Measurements from ENCODE around the gene COX10.
"Not testable (repeated sequence)": the region's sequence is repeated elsewhere in the genome, so short reads cannot be mapped to it uniquely, and the experiment has no call there.

The COX10 gene

DNA sequence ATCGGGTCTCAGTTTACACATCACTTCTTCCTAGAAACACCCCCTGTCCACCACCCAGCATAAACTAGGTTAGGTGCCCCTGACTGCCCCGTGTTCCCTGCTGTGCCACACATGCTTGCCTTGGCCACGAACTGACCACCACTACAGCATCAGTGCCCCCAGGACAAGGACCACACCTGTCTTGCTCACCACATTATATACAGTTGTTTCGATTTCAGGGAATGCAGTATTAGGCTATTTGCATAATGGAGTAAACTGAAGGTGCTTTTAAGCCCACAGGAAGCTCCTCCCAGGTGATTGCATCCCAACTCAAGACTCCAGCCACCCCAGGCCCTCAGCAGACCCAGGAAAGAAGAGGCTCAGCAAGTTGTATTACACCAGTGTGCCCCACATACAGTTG is 117.1 kb downstream of the COX10 start:
- DNase-seq = not testable (repeated sequence)

DNA sequence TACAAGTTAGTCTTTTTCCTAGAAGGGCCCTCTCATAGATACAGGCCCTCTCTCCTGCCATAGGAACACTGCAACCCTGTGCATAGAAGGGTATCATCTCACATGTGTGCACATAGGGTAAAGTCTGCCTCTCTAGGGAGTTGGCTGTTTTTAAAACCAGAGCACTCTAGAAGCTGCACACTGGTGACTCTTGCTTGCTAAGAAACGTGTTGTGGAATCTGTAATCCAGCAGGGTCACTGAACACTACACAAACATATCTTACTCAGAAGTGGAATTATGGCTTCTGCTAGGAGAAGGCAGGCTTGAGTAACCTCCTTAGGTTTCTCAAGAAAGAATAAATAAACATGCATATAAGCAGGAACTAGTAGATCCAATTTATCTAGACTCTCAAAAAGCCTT is 121.5 kb downstream of the COX10 start:
- DNase-seq = not testable (repeated sequence)

DNA sequence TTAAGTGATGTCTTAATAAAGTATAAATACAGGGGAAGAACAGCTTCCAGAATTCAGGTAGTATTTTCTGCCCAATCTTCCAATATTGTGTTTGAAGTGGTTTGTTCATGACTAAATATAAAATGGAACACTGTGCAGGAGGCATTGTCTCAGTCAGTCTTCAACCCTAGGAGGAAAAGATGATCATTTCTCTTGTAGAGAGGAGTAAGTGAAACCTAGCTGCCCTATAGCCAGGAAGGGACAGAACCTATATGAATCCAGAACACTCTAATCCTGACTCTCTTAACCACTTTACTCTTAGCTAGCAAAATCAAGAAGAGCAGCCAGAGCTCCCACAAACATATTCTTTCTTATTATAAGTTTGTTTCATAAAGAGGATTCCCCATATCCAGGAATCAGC is 122.2 kb downstream of the COX10 start:
- not testable (repeated sequence) for DNase-seq

DNA sequence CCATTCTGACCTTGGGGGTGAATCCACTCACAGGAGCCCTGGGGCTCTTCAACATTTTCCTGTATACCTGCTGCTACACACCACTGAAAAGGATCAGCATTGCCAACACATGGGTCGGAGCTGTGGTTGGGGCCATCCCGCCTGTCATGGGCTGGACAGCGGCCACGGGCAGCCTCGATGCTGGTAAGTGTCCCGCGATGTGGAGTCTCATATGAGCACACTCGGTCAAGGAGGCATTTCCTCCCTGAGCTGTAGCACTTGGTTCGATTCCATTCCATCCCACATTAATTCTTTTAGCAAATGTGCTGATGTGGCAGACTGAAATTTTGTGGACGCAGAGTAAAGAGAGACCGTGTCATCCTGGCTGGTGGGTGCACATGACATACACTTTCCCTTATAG is 122.7 kb downstream of the COX10 start:
- not testable (repeated sequence) for DNase-seq

DNA sequence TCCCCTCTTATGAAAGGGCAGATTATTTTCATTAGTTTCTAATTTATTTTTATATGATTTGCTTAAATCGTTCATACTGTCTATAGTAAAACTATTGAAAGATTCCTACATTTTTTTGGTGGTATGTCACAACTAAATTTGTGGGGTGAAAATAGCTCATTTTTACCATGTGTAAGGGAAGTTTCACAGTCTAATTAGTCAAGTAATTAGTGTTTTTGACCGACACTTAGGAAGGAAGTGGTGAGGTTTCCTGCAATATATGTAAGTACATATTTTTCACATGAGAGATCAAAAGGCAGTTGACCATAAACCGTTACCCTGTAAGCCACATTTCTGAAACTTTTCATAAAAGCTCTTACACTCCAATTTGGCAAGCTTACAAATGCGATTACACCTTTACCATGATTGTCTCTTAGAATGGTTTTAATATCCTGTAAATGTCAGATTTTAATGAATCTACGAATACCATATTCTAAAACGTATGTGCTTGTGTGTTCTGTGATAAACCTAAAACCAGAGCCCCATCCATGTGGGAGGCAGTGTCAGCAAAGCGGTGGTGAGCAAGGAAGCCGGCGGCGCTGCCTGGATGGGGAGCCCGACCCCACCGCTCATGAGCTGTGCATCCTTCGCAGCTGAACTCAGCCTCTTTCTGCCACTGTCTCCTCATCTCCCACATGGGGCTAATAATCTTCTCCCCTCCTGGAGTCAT is 123.5 kb downstream of the COX10 start:
- DNase-seq = not testable (repeated sequence)

DNA sequence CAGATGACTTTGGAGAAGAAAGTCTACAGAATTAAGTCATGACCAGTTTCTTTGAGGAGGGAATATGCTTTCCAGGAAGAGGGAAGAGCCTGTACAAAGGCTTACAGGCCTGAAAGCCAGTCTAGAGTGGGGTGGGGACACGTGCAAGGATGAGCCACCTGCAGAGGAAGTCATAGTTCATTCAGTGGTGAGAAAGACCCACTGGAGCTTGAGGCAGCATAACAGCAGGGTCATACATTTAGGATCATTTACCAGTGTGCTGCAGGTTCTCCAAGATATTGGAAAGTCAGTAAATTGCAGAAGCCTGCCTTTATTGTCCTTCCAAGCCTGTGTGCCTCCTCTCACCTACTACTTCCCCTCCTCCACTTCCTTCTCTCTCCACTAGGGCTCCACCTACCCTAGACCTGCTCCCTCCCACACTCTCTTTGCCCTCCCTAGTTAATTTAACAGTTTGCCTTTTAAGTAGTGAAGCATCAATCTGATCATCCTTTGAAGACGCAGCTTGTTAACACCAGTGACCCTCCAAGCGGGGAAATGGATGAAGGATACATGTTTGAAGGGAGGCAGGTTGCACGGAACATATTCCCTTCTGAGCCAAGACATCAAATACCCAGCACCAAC is 127.2 kb downstream of the COX10 start:
- no peak for DNase-seq

DNA sequence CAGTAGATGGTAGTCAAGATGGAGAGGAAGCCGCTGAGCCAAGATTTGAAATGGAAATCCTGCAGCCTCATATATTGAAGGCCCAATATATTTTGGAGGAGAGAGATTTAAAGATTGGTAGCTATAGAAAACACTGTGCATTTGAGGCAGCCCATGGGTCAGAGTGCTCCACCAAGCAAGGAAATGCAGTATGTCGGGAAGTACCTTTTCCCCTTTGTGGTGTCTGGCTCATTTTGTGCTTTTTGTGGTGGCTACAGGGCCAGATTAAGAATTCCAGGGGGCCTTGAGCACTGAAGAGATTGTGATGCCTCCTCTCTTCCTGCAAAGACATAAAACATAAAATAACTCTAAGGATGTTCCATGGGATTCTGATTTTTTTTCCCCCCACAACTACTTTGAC is 127.8 kb downstream of the COX10 start:
- DNase-seq = no peak

DNA sequence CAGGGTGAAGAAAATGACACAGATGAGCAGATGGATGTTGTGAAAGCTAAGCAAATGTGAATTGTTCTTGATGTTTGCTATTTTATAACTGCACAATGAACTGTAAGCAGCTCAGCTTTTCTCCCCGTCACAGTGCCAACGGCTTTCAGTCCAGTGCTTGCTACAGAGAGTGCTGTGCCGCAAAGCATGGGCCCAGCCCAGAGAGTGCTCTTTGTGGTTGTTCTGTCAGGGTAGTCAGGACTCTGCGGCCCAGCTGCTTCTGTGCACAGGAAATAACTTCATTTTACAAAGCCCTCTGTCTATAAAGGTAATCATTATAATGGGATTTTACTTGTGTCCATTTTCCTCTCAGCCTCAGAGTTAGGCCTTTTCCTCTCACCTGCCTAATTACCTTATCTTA is 128.3 kb downstream of the COX10 start:
- peak; percentile 48 to 54 for DNase-seq

DNA sequence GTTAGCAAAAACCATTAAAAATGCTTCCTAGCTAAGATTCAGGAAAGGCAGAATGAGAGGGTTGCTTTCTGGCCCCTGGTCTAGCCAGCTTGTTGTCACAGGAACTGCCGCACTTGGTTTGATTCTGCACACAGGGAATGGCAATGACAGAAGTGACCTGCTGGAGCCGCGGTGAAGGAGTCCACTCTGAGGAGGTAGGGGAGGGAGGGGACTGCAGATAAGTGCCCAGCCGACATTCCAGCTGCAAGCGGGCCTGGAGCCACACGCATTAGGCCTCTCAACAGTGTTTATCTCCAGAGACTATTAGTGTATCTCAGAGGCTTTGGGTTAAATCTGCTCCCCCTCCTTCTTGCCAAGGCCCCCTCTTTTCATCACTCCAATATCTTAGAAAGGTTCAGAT is 128.7 kb downstream of the COX10 start:
- DNase-seq = no peak

DNA sequence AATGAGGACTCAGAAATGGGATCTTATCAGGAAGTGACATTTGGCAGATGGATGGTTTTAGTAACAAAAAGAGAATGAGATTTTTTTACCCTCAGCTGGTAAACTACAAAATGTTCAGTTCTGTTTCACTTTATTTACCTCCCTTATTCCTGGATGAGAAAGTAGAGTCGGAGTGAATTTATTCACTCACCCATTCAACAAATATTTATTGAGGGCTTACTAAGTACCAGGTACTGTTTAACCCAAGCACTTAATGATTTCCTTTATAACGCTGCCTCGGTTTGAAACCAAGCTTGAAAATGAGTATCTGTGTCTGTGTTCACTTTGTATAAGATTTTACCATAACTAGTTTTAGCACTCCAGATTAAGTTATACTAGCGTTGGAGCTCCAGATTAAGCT is 129.3 kb downstream of the COX10 start:
- DNase-seq = no peak

DNA sequence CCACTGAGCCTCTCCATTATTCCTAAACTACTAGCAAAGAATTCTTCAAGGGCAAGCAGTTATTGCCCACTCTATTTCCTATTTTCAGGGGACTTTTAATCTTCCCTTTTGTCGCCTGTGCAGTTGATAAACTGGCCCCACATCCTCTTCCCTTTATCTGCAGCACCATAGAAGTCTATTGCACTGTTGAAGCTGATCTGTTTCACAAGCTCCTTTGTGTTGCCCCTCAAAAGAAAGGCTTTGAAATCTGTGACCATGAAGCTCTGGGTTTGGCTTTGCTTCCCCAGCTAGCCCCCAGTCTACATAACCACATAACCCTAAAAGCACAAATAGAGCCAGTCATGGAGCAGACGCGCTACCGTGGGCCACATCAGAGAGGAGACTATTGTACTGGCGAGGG is 130.3 kb downstream of the COX10 start:
- DNase-seq = no peak

DNA sequence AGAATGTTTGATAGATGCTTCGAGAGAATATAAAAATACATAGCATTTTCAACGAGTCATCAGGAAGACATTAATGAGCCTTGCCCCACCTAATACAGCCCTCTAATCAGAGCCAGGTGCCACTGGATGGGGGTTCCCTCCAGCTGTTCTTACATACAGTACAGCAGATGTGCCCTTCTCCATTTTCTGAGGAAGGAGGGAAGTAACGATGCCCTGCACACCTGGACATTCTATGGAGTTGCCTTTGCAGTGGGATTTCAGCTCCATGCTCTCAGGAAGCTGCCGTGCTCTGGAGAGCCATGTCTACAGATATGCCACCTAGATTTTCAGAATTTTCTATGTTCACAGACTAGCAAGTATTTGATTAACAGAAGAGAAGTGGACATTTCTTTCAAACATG is 131.1 kb downstream of the COX10 start:
- DNase-seq = no peak

DNA sequence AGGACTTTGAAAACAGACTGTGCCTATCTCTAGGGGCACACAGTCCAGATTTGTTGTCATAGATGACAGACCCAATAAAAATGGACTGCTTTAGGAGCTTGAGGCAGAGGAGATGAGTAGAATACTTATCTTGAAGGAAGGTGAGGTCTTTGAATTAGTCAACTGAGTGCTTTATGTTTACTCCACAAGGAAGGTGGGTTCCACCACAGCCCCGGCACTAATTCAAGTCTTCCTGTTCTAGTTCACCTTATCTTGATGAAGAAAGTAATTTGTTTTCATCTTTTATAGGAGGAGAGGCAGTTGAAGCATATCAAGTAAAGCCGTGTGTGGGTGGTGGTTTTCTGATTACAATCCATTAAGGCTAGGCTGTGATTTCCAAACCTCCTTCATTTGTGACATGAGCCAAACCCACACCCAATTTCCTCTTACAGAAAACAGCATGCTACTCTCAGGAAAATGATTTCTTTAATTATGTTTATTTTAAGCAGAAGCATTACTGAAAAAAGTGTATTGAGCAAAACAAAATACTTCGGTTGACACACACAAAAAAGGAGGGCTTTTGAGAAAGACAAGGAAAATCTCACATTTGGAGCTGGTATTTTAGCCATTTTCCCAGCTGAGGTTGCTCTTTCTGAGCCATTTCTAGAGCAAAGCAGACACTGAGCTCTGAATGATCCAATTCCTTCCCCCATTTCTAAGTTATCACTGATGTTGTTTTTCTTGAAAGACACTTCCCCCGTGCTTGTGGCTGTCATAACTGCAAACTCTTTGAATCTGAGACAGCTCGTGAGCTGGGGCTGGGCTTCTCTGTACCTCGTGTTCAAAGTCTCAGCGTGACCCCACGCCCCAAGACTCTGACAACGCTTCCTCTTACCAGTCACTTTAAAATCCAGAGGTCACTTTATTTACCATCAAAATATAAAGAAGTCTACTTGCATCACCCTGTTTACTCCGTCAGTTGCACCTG is 132.0 kb downstream of the COX10 start:
- DNase-seq = peak; percentile 40 to 44

DNA sequence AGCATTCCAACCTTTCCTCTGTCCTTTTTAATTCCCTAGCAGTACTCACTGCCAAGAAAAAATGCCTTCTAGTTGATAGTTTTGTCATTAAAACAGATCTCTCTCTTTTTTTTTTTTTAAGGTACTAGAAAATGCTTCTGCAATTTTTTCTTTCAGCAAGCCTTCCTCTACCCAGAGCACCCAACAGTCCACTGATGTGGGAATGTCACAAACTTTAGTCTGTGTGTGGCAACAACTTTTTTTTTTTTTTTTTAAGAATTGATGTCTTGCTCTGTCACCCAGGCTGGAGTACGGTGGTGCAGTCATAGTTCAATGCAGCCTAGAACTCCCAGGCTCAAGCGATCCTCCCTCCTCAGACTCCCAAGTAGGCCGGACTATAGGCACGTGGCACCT is 132.7 kb downstream of the COX10 start:
- DNase-seq = no peak

DNA sequence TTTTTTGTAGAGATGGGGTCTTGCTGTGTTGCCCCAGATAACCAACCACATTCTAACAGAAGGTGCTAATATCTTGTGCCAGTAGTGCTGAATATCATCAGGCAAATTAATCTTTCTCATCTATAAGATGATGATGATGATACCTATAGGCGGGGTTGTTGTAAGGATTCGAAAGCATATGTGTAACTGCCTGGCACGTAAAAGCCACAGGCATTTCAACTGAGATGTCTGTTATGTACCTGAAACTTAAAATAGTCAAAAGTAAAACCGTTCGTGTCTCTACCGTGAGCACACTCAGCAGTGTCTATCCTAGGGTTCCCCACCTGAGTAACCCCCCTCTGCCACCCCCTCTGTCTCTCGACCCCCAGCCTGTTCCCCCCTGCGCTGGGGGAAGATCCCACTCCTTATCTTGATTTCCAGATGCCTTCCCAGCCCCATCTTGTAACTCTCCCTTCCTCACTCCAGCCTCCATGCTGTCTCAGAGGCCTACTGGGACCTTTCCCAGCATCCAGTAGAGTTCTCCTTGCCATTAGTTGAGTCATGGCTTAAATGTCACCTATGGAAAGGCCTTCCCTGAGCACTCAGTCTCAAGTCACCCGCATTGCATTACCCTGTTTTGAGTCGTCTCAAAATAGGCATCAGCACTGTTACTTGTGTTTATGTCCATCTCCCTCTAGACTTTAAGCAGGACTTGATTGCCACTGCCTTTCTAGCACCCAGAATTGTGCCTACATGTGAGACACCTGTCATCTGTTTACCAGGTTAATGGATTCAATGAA is 133.3 kb downstream of the COX10 start:
- DNase-seq = no peak

DNA sequence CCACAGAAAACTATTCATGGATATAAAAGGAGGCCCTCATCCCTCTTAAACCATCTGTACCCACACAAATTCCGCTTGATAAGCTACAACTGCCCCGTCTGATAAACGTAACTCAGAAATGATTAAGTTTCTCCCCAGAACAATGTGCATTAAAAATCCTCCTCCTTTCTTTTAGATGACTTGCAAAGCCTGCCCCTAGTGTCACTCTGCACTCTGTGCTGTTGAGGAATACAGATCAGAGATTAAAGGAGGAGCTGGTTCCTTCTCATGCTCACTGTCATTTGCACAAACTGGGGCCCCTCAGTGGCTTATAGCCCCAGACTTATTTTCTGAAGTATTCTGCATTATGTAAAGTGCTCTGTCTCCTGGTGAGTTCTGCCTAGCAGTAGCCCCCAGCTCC is 134.1 kb downstream of the COX10 start:
- DNase-seq = peak; percentile 16 to 44

DNA sequence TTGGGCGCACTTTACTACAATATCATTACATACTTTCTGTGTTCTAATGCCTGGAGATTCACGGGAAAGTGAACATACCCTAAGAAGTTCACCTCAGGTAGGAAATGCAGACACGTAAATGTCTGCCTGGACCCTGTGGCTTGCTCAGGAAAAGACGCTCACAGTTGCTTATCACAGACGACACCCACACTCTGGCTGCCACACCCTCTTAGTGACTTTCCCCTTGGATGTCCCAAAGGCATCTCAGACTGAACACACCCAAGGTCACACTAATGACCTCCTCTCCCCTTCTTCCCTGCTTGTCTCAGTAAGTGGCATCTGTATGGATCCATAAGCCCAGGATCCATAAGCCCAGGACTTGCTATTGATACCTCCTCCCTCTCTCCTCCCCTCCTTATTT is 134.8 kb downstream of the COX10 start:
- DNase-seq = no peak

DNA sequence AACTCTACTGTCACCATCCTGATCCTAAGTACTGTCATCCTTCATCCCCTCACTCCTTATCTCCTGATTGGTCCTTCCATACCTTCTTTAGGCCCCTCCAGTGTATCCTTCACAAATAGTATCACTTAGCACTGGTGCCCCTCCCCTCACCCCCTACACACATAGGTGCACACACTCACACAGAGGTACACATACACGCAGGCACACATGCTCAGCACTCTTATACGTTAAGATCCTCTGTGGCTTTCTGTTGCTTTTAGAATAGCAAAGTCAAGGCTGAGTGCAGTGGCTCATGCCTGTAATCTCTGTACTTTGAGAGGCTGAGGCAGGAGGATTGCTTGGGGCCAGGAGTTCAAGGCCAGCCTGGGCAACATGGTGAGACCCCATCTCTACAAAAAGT is 135.2 kb downstream of the COX10 start:
- no peak for DNase-seq

DNA sequence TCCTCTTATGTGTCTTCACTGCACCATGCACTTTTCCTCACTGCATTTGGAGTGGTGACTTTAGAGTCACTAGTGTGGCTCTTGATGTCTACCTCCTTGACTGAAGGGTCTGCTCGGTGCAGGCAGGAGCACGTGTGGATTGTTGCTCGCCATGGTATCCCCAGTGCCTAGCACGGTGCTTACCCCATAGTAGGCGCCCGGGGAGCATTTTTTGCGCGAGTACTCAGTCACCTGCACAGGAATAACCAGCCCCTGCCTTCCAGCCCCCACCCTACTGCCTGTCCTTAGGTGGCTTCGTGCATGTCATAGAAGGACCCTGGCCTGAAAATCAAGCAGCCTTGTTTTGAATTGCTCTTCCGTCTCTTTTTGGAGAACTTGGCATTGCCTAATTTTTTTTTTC is 136.1 kb downstream of the COX10 start:
- no peak for DNase-seq

DNA sequence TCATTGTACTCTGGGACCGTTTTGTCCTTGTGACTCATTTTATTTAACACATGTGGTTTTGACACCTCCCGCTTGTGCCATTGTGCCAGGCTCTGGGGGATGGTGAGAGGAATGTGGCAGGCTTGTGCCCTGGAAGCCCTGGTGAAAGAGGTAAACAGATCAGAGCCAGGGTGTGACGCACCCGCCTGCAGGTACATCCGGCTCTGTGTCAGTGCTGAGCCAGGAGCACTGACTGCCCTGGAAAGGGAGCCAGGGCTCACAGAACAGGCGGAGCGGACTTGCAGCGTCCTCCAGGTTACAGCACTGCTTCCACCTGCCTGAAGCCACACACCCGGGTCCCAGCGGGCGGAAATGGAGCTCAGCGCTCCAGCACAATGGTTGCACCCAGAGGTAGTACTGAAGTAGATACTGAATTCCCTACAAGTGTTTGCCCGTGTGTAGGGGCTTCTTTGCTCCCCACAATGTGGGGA is 136.7 kb downstream of the COX10 start:
- DNase-seq = peak; percentile 59 to 72

DNA sequence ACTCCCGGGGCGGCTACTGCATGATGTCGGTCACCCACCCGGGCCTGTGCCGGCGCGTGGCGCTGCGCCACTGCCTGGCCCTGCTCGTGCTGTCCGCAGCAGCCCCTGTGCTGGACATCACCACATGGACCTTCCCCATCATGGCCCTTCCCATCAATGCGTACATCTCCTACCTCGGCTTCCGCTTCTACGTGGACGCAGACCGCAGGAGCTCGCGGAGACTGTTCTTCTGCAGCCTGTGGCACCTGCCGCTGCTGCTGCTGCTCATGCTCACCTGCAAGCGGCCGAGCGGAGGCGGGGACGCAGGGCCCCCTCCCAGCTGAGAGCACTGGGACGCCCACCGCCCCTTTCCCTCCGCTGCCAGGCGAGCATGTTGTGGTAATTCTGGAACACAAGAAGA is 137.6 kb downstream of the COX10 start:
- DNase-seq = no peak

DNA sequence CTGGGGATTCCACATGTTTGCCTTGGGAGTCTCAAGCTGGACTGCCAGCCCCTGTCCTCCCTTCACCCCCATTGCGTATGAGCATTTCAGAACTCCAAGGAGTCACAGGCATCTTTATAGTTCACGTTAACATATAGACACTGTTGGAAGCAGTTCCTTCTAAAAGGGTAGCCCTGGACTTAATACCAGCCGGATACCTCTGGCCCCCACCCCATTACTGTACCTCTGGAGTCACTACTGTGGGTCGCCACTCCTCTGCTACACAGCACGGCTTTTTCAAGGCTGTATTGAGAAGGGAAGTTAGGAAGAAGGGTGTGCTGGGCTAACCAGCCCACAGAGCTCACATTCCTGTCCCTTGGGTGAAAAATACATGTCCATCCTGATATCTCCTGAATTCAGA is 138.5 kb downstream of the COX10 start:
- no peak for DNase-seq

DNA sequence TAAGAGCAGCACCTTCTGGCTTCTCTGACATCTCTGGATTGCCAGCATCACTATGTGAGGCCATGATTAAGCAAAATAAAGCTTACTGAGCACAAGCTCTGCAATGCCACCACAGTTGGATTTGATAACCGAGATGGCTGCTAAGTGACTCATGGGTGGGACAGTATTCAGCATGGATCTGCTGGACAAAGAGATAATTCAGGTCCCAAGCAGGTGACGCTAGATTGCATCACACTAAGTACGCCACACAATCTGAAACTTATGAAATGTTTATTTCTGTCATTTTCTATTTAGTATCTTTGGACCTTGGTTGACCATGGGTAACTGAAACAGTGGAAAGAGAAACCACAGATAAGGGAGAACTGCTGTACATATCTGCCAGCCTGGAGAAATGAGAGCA is 139.9 kb downstream of the COX10 start:
- no peak for DNase-seq

Measured in activated CD4-positive, alpha-beta T cell treated with anti-CD3 and anti-CD28 coated beads for 4 hours (primary cell).